Spleen (tissue), 13 donors: ENCODE results near the gene C9orf40. TPM values are rescaled to one million over a fixed set of nuclear protein-coding genes. Genes with fewer than 3 reads are reported as not detected.

Experiments
- DNase-seq: peaks from one replicate; pipeline ENCODE4 v3.0.0-alpha.2; 2020
- H3K27ac ChIP-seq, 8 donors: fragments of 200-600 bp; sonication (generic) in 7 of 8; 1 replicate in 4 of 8; 2 replicates in 4 of 8; pipeline versions ENCODE4 v1.5.0 to v1.8.0; 2016 to 2021; ENCODE audit warnings: inconsistent platforms in 4 of 8, mild to moderate bottlenecking in 4 of 8, moderate library complexity in 1 of 8
- H3K27me3 ChIP-seq, 7 donors: fragments of 200-600 bp; sonication (generic) in 6 of 7; replicated peaks in 1 of 7; 1 replicate in 4 of 7; 2 replicates in 3 of 7; pipeline versions ENCODE4 v1.5.0 to v1.8.0; 2016 to 2021; ENCODE audit warnings: inconsistent platforms in 3 of 7, mild to moderate bottlenecking in 1 of 7
- H3K36me3 ChIP-seq, 6 donors: fragments of 200-600 bp; sonication (generic) in 5 of 6; 1 replicate in 4 of 6; 2 replicates in 2 of 6; pipeline versions ENCODE4 v1.5.0 to v1.8.0; 2016 to 2021; ENCODE audit warnings: inconsistent platforms in 2 of 6
- H3K4me1 ChIP-seq, 6 donors: fragments of 200-600 bp; sonication (generic) in 5 of 6; 1 replicate in 3 of 6; 2 replicates in 3 of 6; pipeline versions ENCODE4 v1.5.0 to v1.8.0; 2016 to 2021; ENCODE audit warnings: inconsistent platforms in 3 of 6
- H3K4me3 ChIP-seq, 8 donors: fragments of 200-600 bp; sonication (generic) in 7 of 8; 1 replicate in 4 of 8; 2 replicates in 4 of 8; pipeline versions ENCODE4 v1.5.0 to v1.8.0; 2016 to 2021; ENCODE audit warnings: inconsistent platforms in 4 of 8, mild to moderate bottlenecking in 4 of 8, moderate library complexity in 2 of 8
- H3K9me3 ChIP-seq, 8 donors: fragments of 200-600 bp; sonication (generic) in 7 of 8; 1 replicate in 4 of 8; 2 replicates in 4 of 8; pipeline versions ENCODE4 v1.5.0 to v1.8.0; 2016 to 2021; ENCODE audit warnings: inconsistent platforms in 4 of 8
- POLR2A ChIP-seq, 3 donors: fragments of 450-650 bp; IDR thresholded peaks; one replicate each; pipeline ENCODE4 v1.5.1; 2017; ENCODE audit warnings: antibody characterized with exemption in 3 of 3, mild to moderate bottlenecking in 1 of 3
- POLR2AphosphoS5 ChIP-seq, 3 donors: sonication (generic); formaldehyde crosslinking; IDR thresholded peaks; one replicate each; pipeline ENCODE4 v1.5.1; 2017; ENCODE audit warnings: antibody characterized with exemption in 3 of 3
- WGBS, 5 donors: extraction: QIAGEN DNeasy Blood & Tissue Kit in 3 of 5; methylation state at CpG; one replicate each; pipeline versions ENCODE4 v1.1.5 to v1.1.7; 2013 to 2018; 5-methylcytosine and 5-hydroxymethylcytosine counted together
- intact Hi-C: fragments of 100-400 bp; cut with DNase I; formaldehyde crosslinking; loops from one replicate; pipeline ENCODE4 v1.15.0; 2023; ENCODE audit warnings: low total_unique reads
- long read RNA-seq, 2 donors: transcript quantifications; one replicate each; lab custom pipeline, GENCODE V29; 2026
- polyA plus RNA-seq, 3 donors: library from polyadenylated mRNA; stranded (reverse); fragments of 200-250 nt; gene quantifications; one replicate each; pipeline ENCODE4 v1.2.1, GENCODE V29; 2013
- total RNA-seq, 7 donors: library from RNA; depleted of rRNA in 3 of 7; stranded (reverse); fragments of >200 nt in 3 of 7; fragmentation: NEBNext Ultra II Directional in 4 of 7; extraction: Animal tissue kit (Norgen Biotek cat#: 25700) in 4 of 7; gene quantifications; one replicate each; pipeline versions ENCODE4 v1.1.0 to v1.2.1, GENCODE V29; 2016 to 2021
- TF ChIP-seq, protein P1 (sequence below), 11 experiments: fragments of 200-600 bp in 7 of 11; fragments of 450-650 bp in 4 of 11; sonication (generic) in 4 of 11; IDR thresholded peaks in 8 of 11; conservative IDR thresholded peaks in 3 of 11; 1 replicate in 7 of 11; 2 replicates in 4 of 11; pipeline versions ENCODE4 v1.4.0 to v1.8.0; 2016 to 2021; ENCODE audit warnings: antibody characterized with exemption in 11 of 11, inconsistent platforms in 4 of 11, mild to moderate bottlenecking in 1 of 11
- donor health status: healthy with polysubstance abuse.
- donor health status: DM: no; HTN: no; CAD: no; lungs with moderate emphysema.
- donor health status: DM: no; HTN: no; CAD: no.
- donor health status: Bipolar disorder and iron deficiency.
- donor health status: healthy.
- donor health status: DM: no; HTN: no; CAD: no.
- donor health status: DM: yes; HTN: yes; CAD: no.

The C9orf40 gene, protein sequence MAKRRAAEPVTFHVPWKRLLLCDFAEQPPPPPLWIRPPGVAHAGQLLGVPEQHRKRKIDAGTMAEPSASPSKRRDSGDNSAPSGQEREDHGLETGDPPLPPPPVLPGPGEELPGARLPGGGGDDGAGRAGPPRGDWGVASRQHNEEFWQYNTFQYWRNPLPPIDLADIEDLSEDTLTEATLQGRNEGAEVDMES
- total RNA-seq, result 1 to 10 TPM; 4.0 to 6.5 (median 5.0) TPM
- 1 to 10 TPM; 4.2 to 6.6 (median 6.3) TPM for polyA plus RNA-seq
- long read RNA-seq, donor 1, transcript C9orf40-201 (2 exons, 2,327 nt), result major isoform, 12 of 12 reads
- long read RNA-seq, donor 1, partial matches to known transcripts, result 0 of 12 reads
- long read RNA-seq, donor 1, other reads (novel, unspliced or antisense), result 0 of 12 reads
- long read RNA-seq, donor 2, transcript C9orf40-201 (2 exons, 2,327 nt), result major isoform, 10 of 10 reads
- long read RNA-seq, donor 2, partial matches to known transcripts, result 0 of 10 reads
- long read RNA-seq, donor 2, other reads (novel, unspliced or antisense), result 0 of 10 reads

DNA sequence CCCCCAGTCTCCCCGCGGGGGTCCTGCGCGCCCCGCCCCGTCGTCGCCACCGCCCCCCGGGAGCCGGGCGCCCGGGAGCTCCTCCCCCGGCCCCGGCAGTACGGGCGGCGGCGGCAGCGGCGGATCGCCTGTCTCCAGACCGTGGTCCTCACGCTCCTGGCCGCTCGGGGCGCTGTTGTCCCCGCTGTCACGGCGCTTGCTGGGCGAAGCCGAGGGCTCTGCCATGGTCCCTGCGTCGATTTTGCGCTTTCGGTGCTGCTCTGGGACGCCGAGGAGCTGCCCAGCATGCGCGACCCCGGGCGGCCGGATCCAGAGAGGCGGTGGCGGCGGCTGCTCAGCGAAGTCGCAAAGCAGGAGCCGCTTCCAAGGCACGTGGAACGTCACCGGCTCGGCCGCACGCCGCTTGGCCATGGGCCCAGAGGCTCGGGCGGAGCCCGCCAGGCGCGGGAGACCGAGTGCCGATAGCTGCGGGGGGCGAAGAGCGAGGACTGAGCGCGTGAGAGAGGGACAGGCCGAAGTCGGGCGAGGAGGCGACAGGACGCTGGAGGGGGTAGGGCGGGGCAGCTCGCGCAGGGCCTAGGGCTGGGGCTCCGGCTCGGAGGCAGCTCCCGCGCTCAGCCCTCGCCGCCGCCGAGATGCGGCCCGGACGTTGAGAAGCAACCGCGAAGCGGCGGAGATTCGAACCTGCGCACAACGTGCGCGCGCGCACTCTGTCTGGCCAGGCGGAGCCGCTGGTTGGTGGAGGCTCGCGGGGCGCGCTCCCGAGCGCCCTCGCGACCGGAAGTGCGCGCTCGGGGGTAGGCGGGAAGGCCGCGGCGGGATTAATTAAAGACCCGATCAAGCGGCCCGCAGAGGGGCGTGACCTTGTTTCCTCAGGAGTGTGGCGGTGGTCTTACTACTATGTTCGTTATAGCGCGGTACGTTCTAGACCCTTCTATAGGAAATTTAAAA, at the start of gene C9orf40:
Gene C9orf40 (minus strand): TSS at position 712 of the 951 bp plus-strand sequence. CDS start 301 bp downstream, at position 411.
- peak within 1 kb of the TSS; percentile 97 to 99 (median 98) for H3K27ac ChIP-seq
- no peaks in the 10 kb centered on the region for H3K36me3 ChIP-seq
- intact Hi-C loops, result loop anchor here (5.0 to 10.0 kb wide), 2 partner anchors 82 to 135 kb away; partner anchors contain the start of genes NMRK1 and OSTF1
- WGBS, 5 donors, result 0 to 1% (median 0%) methylated on average over 38 to 125 of the region's 125 CpGs
- no peaks in the 10 kb centered on the region for H3K9me3 ChIP-seq
- no peaks in the 10 kb centered on the region for H3K27me3 ChIP-seq
- peak; percentile 76 to 87 (median 84) for TF ChIP-seq POLR2AphosphoS5 (IDR thresholded peaks at IDR 0.05)
- TF ChIP-seq, protein P1, sequence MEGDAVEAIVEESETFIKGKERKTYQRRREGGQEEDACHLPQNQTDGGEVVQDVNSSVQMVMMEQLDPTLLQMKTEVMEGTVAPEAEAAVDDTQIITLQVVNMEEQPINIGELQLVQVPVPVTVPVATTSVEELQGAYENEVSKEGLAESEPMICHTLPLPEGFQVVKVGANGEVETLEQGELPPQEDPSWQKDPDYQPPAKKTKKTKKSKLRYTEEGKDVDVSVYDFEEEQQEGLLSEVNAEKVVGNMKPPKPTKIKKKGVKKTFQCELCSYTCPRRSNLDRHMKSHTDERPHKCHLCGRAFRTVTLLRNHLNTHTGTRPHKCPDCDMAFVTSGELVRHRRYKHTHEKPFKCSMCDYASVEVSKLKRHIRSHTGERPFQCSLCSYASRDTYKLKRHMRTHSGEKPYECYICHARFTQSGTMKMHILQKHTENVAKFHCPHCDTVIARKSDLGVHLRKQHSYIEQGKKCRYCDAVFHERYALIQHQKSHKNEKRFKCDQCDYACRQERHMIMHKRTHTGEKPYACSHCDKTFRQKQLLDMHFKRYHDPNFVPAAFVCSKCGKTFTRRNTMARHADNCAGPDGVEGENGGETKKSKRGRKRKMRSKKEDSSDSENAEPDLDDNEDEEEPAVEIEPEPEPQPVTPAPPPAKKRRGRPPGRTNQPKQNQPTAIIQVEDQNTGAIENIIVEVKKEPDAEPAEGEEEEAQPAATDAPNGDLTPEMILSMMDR (IDR thresholded peaks at IDR 0.05 in 8 of 11, conservative IDR thresholded peaks at IDR 0.05 in 3 of 11), result peak; percentile 56 to 96 (median 91)
- TF ChIP-seq POLR2A (IDR thresholded peaks at IDR 0.05), result no peak
- peak within 1 kb of the TSS; percentile 71 to 93 (median 80) for H3K4me3 ChIP-seq
- H3K4me1 ChIP-seq, result peaks cover 0 to 36% (median 5%) of the 10 kb centered on the region in 6 donors
- peak; percentile 100 for DNase-seq

DNA sequence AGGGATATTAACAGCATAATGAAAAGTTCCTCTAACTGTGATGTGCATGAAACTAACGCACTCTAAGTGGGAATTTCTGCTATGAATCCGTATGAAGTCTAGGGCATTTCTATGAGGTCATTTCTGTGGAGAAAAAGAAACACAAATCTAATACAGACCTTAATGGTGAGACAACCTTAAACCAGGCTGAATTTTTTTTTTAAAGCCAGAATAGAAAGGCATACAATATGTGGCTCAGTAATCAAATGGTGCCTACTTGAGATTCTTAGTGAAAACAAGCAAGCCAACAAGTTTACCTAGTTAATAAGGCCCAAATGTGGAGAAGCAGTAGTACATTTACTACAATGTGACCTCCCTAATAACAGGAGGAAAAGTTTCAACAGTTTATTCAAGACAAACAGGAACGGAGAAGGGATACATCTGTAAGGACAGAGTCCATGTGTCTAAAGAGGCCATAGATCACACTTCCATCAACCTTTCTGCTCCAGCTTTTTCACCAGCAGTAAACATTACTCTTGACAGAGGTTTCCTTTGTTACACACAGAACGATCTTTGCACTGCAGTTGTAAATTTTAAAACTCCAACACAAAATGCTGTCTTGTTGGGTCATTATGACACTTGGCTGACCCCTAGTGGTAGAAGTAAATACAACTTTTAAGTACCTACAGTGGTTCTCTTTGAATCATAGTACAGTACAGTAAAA, 49.2 kb upstream of the C9orf40 start:
- intact Hi-C loops, result loop anchor here (2.0 kb wide), 1 partner anchor 225 kb away; no protein-coding TSS in a partner anchor
- no peak overlapping the region for H3K27ac ChIP-seq
- no peak for TF ChIP-seq POLR2AphosphoS5 (IDR thresholded peaks at IDR 0.05)
- no peak for TF ChIP-seq POLR2A (IDR thresholded peaks at IDR 0.05)
- TF ChIP-seq, protein P1 (IDR thresholded peaks at IDR 0.05 in 8 of 11, conservative IDR thresholded peaks at IDR 0.05 in 3 of 11), result peak; percentile 40 to 78 (median 71)

DNA sequence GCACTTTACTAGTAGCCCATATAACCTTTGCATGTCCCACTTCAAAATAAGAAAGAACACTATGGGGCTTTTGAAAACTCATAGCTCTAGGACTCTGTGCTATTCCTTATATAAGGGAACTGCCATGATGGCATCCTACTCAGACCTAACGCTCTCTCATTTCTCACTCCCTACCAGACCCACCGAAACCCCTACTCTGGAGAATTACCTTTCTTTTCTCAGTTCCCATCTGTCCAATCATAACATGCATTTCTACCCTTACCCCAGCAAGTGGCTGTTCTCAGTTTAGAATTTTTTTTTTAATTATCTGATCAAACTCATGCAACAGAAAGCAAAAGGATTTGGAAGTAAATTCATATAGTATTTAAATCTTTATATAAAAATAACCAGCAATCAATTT, 48.1 kb upstream of the C9orf40 start:
- DNase-seq, result no peak
- H3K27me3 ChIP-seq, result no peaks in the 10 kb centered on the region
- TF ChIP-seq POLR2A (IDR thresholded peaks at IDR 0.05) (no peak), POLR2AphosphoS5 (IDR thresholded peaks at IDR 0.05) (no peak)
- TF ChIP-seq, protein P1 (IDR thresholded peaks at IDR 0.05 in 8 of 11, conservative IDR thresholded peaks at IDR 0.05 in 3 of 11), result no peak
- 61 to 92% (median 87%) methylated on average over 2 of the region's 2 CpGs for WGBS, 5 donors
- H3K27ac ChIP-seq, result no peak overlapping the region
- H3K36me3 ChIP-seq, result peaks cover 0 to 37% (median 12%) of the 10 kb centered on the region in 6 donors
- intact Hi-C loops, result no loop called here
- no peaks in the 10 kb centered on the region for H3K9me3 ChIP-seq
- H3K4me3 ChIP-seq, result no peak overlapping the region
- peaks cover 0 to 12% (median 1%) of the 10 kb centered on the region in 6 donors for H3K4me1 ChIP-seq

More for the DNA sequence above, 49.2 kb upstream of the C9orf40 start:
- peaks cover 0 to 12% (median 1%) of the 10 kb centered on the region in 6 donors for H3K4me1 ChIP-seq
- H3K36me3 ChIP-seq, result peaks cover 0 to 28% (median 6%) of the 10 kb centered on the region in 6 donors
- no peak overlapping the region for H3K4me3 ChIP-seq
- WGBS, 5 donors, result 60 to 67% (median 63%) methylated on average over 4 of the region's 4 CpGs
- no peaks in the 10 kb centered on the region for H3K27me3 ChIP-seq
- no peak for DNase-seq
- no peaks in the 10 kb centered on the region for H3K9me3 ChIP-seq
